ENCODE data around the gene FYCO1.

Gene FYCO1

DNA sequence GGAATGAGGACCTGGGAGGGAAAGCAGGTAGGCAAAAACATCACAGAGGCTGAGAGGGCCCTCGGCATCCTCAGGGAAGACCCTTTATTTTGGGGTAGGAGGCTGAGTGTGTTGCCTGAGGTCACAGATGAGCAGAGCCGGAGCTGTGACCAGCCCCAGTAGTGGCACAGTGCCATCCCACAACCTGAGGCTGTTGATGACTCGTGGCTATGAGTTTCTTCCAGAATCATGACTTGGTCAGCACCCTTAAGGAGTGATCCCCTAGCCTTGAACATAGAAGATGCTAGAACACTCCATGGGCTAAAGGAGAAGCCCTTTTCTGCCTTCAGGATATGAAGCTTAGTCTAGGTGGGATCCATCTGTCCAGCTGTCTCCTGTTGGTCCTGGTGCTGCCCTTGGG, 71.9 kb downstream of the FYCO1 start:
- CTCF ChIA-PET = no interaction called here
- TF ChIP-seq BHLHE40 (IDR thresholded peaks at IDR 0.05; ENCODE audit: borderline replicate concordance) (no peak), FOXA1 (IDR thresholded peaks at IDR 0.05) (no peak), SUZ12 (IDR thresholded peaks at IDR 0.05) (no peak), LEF1 (IDR thresholded peaks at IDR 0.05; ENCODE audit: borderline replicate concordance) (no peak), FOXK2 (IDR thresholded peaks at IDR 0.05) (no peak), TARDBP (IDR thresholded peaks at IDR 0.05) (no peak), HDGF (IDR thresholded peaks at IDR 0.05; ENCODE audit: borderline replicate concordance) (no peak), ARNT (IDR thresholded peaks at IDR 0.05) (no peak), CTBP1 (IDR thresholded peaks at IDR 0.05; ENCODE audit: borderline replicate concordance) (no peak), ZNF384 (IDR thresholded peaks at IDR 0.05) (no peak)
- no peak for DNase-seq (ENCODE audit: extremely low spot score)
- POLR2A ChIA-PET = no interaction called here

DNA sequence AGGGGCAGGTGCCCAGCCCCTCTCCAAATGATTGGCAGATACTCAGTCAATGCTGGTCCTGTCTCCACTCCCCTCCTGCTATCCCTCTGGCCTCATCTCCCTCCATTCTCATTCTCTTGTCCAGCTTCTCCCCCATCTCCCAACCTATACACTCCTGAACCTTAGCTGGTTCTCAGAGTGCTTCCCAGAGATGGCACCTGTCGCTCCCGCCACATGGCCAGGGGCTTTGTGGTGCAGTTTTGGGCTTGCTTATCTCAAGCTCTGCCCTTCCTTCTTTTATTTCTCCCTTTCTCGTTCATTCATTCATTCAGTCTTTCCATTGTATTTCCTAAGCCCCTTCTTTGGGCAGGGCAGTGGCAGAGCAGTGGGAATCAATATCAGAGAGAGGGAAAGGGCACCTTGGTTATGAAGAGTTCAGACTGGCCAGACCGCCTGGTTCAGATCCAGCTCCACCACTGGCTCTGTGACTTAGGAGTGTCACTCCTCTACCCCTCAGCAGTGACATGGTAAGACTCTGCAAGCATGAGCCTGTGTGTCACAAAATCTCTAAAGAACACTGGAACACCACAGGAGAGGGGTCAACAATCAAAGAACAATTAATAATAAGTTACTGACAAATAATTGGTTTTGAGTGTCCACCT, 72.6 kb downstream of the FYCO1 start:
- CTCF ChIA-PET = no interaction called here
- no peak for TF ChIP-seq NFRKB (IDR thresholded peaks at IDR 0.05)
- TF ChIP-seq PKNOX1 (IDR thresholded peaks at IDR 0.05) = no peak
- no peak for TF ChIP-seq SUZ12 (IDR thresholded peaks at IDR 0.05)
- no peak for TF ChIP-seq ZNF384 (IDR thresholded peaks at IDR 0.05)
- TF ChIP-seq SP1 (IDR thresholded peaks at IDR 0.05) = no peak
- TF ChIP-seq HDGF (IDR thresholded peaks at IDR 0.05; ENCODE audit: borderline replicate concordance) = no peak
- no peak for TF ChIP-seq FOXA1 (IDR thresholded peaks at IDR 0.05)
- TF ChIP-seq LEF1 (IDR thresholded peaks at IDR 0.05; ENCODE audit: borderline replicate concordance) = no peak
- no peak for TF ChIP-seq ARNT (IDR thresholded peaks at IDR 0.05)
- no peak for TF ChIP-seq TARDBP (IDR thresholded peaks at IDR 0.05)
- no peak for TF ChIP-seq BHLHE40 (IDR thresholded peaks at IDR 0.05; ENCODE audit: borderline replicate concordance)
- no peak for TF ChIP-seq CTBP1 (IDR thresholded peaks at IDR 0.05; ENCODE audit: borderline replicate concordance)
- TF ChIP-seq FOXM1 (IDR thresholded peaks at IDR 0.05; ENCODE audit: borderline replicate concordance) = no peak
- no peak for TF ChIP-seq ELF4 (IDR thresholded peaks at IDR 0.05)
- TF ChIP-seq L3MBTL2 (conservative IDR thresholded peaks at IDR 0.05) = no peak
- TF ChIP-seq FOXK2 (IDR thresholded peaks at IDR 0.05) = no peak
- POLR2A ChIA-PET = no interaction called here
- DNase-seq (ENCODE audit: extremely low spot score) = no peak

DNA sequence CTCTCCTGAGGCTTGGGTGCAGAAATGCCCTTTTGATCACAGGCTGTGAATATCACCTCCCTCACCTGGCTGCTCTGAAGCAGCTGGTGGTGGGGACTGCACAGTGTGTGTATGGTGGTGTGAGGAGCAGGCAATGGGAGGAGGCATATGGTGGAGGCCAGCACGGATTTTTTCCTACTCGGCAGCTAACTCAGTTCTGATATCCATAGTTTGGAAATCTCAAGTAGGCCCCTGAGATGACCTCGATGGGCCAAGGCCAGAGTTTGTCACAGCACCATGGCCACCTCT, 73.6 kb downstream of the FYCO1 start:
- ChIA-PET CTCF (no interaction called here), POLR2A (no interaction called here)
- TF ChIP-seq HDGF (IDR thresholded peaks at IDR 0.05; ENCODE audit: borderline replicate concordance) (no peak), ZNF384 (IDR thresholded peaks at IDR 0.05) (no peak), CTBP1 (IDR thresholded peaks at IDR 0.05; ENCODE audit: borderline replicate concordance) (no peak), FOXM1 (IDR thresholded peaks at IDR 0.05; ENCODE audit: borderline replicate concordance) (no peak), LEF1 (IDR thresholded peaks at IDR 0.05; ENCODE audit: borderline replicate concordance) (no peak), ELF4 (IDR thresholded peaks at IDR 0.05) (no peak), TARDBP (IDR thresholded peaks at IDR 0.05) (no peak)
- no peak for DNase-seq (ENCODE audit: extremely low spot score)

DNA sequence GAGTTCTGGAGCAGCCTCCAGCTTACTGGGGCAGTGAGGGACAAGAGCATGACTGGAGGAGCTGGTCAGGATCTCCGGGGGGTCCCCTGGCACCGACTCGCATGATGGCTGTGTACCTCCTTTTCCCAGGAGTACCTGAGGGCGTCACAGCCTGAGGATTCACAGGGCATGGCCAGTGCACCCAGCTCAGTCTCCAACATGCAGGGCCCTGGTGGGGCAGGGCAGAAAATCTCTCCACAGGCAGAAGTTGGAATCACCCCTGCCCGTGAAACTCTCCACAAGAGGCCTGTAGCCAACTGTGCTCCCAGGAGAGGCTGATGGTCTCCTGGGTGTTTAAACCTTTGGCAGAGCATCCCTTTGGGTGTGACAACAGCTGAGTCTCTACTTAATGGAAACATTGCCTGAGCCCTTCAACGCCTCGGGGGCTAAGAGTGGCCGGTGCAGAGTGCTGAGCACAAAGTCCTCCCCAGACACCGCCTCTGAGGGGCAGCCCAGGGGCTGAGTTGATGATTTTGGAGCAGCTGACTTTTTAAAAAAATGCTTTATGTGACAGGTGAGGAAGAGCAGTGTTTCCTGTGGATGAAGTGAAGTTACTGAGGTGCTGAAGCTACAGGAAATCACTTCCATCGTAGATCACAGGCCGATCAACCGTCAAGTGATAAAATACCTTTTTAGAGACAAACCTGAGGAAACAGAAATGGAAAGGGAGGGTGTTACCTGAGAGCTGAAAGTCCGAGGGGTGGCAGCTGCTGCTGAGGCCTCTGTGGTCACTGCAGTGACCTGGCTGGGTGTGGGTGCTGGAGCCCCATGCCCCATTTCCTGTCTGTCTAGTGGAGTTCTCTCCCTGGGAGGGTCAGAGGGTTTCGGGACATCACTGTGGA, 74.2 kb downstream of the FYCO1 start:
- ChIA-PET POLR2A (no interaction called here), CTCF (no interaction called here)
- no peak for TF ChIP-seq ARNT (IDR thresholded peaks at IDR 0.05)
- TF ChIP-seq BHLHE40 (IDR thresholded peaks at IDR 0.05; ENCODE audit: borderline replicate concordance) = no peak
- TF ChIP-seq SP1 (IDR thresholded peaks at IDR 0.05) = no peak
- TF ChIP-seq LEF1 (IDR thresholded peaks at IDR 0.05; ENCODE audit: borderline replicate concordance) = no peak
- TF ChIP-seq ZNF384 (IDR thresholded peaks at IDR 0.05) = no peak
- TF ChIP-seq CTBP1 (IDR thresholded peaks at IDR 0.05; ENCODE audit: borderline replicate concordance) = no peak
- TF ChIP-seq PKNOX1 (IDR thresholded peaks at IDR 0.05) = no peak
- no peak for TF ChIP-seq L3MBTL2 (conservative IDR thresholded peaks at IDR 0.05)
- TF ChIP-seq HDGF (IDR thresholded peaks at IDR 0.05; ENCODE audit: borderline replicate concordance) = no peak
- no peak for TF ChIP-seq FOXK2 (IDR thresholded peaks at IDR 0.05)
- TF ChIP-seq ELF4 (IDR thresholded peaks at IDR 0.05) = no peak
- TF ChIP-seq NFRKB (IDR thresholded peaks at IDR 0.05) = no peak
- no peak for DNase-seq (ENCODE audit: extremely low spot score)

- TF ChIP-seq SUZ12 (IDR thresholded peaks at IDR 0.05) (no peak), PKNOX1 (IDR thresholded peaks at IDR 0.05) (no peak), BHLHE40 (IDR thresholded peaks at IDR 0.05; ENCODE audit: borderline replicate concordance) (no peak), CTBP1 (IDR thresholded peaks at IDR 0.05; ENCODE audit: borderline replicate concordance) (no peak), FOXM1 (IDR thresholded peaks at IDR 0.05; ENCODE audit: borderline replicate concordance) (no peak), SP1 (IDR thresholded peaks at IDR 0.05) (no peak), LEF1 (IDR thresholded peaks at IDR 0.05; ENCODE audit: borderline replicate concordance) (no peak)
- POLR2A ChIA-PET = no interaction called here
- CTCF ChIA-PET = interaction anchor here (0.6 kb wide), 1 partner anchor 212 kb away, joined by 4 read pairs; no protein-coding TSS in a partner anchor
- DNase-seq (ENCODE audit: extremely low spot score) = no peak
These were observed 78.3 kb downstream of the FYCO1 start for GRCh38 chr3:45917146-45917898.
